NCI-H2196 treated with DMSO at 0.1 percent for 48 hours (cell line): ENCODE data around the gene ATF1.
A peak's percentile ranks its signal among the peaks of the same experiment; 100 is the strongest.
"Not testable (repeated sequence)": the region's sequence is repeated elsewhere in the genome, so short reads cannot be mapped to it uniquely, and the experiment has no call there.

Experiments
- DNase-seq: peaks from one replicate; lab custom pipeline; 2025; ENCODE audit not compliant: unreplicated experiment; lab: John Stamatoyannopoulos, UW

ATF1 gene

DNA sequence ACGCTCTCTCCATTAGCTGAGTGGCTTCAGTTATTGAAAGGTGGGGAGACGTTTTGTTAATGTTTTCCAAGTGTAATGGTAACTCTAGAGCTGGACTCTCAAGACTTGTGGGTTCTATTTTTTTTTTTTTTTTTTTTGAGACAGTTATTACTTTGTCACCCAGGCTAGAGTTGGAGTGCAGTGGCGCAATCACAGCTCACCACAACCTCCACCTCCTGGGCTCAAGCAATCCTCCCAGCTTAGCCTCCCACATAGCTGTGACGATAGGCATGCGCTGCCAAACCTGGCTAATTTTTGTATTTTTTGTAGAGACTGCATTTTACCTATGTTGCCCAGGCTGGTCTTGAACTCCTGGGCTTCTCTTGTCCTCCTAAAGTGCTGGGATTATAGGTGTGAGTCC, 26.2 kb downstream of the ATF1 start:
- no peak for DNase-seq

DNA sequence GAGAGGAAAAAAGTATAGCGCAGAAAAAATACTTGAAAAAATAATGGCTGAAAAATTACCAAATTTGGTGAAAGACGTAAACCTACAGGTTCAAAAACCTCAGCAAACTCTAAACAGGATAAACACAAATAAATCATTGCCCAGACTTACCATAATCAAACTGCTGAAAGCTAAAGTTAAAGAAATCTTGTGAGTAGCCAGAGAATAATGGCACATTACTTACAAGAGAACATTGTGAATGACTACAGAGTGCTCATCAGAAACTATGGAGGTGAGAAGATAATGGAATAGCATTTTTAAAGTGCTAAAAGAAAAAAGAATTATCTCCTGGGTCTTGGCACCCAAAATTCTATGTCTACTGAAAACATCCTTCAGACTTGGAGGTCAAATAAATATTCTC, 36.0 kb downstream of the ATF1 start:
- no peak for DNase-seq

DNA sequence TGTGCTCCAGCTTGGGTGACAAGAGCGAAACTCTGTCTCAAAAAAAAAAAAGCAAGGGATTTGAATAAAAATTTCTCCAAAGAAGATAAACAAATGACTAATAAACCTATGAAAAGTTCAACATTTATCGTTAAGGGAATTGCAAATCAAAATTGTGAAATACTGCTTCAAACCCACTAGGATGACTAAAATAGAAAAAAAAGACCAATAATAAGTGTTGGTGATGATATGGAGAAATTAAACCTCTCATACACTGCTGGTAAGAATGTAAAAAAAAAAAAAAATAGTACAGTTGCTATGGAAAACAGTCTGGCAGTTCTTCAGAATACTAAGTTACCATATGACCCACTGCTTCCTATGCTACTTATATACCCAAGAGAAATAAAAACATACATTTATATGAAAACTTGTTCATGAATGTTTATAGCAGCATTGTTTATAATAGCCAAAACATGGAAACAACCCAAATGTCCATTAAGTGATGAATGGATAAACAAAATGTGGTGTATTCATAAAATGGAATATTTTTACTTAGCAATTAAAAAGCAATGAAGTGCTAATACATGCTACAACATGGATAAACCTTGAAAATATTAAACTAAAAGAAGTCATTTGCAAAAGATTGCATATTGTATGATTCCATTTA, 39.5 kb downstream of the ATF1 start:
- no peak for DNase-seq

DNA sequence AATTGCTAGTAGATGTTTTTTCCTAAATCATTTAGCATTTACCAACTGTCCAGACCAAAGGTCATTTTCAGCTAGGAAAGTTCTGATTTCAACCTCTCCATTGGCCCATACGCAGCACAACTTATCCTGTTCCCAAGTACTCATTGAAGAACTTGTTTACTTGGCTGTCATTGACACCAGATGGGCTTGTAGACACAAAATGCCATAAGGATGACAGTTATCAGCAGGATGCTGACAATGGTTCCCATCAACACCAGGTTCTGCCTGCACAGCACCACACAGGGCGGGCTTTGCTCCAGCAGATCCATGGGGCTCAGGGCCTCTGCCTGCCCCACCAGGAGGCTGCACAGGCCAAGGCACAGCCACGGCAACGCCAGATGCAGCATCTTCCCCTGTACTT, 42.3 kb downstream of the ATF1 start:
- DNase-seq, result no peak

DNA sequence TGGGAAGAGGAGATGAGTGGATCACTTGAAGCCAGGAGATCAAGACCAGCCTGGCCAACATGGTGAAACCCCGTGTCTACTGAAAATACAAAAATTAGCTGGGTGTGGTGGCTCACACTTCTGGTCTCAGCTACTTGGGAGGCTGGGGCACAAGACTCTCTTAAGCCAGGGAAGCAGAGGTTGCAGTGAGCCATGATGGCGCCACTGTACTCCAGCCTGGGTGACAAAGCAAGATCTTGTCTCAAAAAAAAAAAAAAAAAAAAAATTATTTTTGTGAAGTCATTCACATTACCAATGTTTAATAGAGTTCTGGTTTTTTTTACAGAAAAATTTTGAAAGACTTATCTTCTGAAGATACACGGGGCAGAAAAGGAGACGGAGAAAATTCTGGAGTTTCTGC, 45.2 kb downstream of the ATF1 start:
- not testable (repeated sequence) for DNase-seq

DNA sequence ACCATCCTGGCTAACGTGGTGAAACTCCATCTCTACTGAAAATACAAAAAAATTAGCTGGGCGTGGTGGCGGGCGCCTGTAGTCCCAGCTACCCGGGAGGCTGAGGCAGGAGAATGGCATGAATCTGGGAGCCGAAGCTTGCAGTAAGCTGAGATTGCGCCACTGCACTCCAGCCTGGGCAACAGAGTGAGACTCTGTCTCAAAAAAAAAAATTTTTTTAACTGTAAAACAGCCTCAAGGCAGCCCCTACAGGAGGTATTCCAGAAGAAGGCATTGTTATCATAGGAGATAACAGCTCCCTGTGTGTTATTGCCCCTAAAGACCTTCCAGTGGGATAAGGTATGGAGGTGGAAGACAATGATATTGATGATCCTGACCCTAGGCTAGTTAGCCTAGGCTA, 51.0 kb downstream of the ATF1 start:
- not testable (repeated sequence) for DNase-seq

DNA sequence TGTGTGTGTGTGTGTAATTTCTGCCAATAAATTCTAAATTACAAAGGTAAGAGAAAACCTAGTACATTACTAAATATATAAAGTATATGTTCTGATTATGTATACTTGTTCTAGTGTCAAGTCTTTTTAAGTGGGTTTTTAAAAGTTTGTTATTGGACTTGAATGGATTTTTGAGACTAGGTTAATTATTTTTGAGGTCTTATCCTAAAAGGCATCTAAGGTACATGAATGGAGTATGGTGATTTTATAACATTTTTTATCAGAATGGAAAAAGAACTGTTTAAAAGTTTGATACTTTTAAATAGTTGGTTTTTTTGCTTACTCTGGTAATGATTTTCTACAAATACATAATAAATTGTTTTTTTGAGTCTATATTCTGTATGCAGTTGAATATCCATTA, 56.3 kb downstream of the ATF1 start:
- DNase-seq, result no peak

DNA sequence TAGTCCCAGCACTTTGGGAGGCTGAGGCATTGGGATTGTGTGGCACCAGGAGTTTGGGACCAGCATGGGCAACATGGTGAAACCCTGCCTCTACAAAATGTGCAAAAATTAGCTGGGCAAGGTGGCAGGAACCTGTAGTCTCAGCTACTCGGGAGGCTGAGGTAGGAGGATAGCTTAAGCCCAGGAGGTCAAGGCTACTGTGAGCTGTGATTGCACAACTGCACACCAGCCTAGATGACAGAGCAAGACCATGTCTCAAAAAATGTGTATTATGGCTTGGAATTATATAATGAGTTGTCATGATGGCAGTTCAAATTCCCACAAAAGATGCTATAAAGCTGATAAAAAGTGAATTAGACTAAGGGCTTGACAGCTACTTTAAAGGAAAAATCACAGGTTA, 58.2 kb downstream of the ATF1 start:
- no peak for DNase-seq

DNA sequence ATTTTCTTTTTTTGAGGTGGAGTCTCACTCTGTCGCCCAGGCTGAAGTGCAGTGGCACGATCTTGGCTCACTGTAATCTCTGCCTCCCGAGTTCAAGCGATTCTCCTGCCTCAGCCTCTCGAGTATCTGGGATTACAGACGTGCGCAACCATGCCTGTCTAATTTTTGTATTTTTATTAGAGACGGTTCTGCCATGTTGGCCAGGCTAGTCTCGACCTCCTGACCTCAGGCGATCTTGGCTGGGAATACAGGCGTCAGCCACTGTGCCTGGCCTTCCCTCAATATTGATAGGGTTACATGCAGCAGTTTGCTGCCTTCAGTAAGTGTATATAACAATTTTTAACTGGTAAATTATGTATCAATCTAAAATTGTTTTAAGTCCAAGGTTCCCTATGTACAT, 59.8 kb downstream of the ATF1 start:
- not testable (repeated sequence) for DNase-seq

DNA sequence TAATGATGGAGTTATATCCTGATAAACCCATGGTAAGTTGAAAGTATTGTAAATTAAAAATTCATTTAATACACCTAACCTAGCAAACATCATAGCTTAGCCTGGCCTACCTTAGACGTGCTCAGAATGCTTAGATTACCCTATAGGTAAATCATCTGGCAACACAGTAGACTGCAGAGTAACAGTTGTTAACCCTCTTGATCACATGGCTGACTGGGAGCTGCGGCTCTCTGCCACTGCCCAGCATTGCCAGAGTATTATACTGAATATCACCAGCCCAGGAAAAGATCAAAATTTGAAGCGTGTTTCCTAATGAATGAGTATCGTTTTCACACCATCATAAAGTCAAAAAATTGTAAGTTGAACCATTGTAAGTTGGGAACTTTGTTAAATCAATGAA, 61.0 kb downstream of the ATF1 start:
- DNase-seq, result no peak

DNA sequence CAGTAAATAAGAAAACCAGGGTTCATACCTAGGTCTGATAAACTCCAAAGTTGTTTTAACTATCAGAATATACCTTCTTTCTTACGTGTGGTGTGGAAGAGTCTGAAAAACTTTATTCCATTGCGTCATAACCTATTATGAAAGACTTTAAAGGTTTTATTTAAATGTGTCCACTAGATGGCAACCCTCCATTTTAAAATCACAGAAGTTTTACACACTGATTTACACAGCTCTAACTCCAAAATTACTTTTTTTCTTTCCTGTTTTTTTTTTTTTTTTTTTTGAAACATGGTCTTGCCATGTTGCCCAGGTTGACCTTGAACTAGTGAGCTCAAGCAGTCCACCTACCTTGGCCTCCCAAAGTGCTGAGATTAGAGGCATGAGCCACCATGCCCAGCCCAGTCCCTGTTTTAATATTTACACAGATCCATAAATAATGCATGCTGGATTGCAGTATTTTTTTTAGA, 61.5 kb downstream of the ATF1 start:
- DNase-seq, result peak; percentile 26

DNA sequence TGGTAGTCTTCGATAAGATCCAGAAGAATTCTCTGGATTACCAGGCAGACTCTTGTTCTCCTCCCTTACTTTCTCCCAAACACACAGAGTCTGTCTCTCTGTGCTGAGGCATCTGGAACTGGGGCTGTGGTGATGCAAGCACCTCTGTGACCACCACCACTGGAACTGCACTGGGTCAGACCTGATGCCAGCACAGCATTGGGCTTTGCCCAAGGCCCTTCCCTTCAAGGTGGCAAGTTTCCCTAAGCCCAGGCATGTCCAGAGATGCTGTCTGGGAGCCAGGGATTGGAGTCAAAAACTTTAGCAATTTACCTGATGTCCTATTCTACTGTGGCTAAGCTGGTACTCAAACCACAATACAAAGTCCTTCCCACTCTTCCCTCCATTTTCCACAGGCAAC, 64.2 kb downstream of the ATF1 start:
- no peak for DNase-seq

DNA sequence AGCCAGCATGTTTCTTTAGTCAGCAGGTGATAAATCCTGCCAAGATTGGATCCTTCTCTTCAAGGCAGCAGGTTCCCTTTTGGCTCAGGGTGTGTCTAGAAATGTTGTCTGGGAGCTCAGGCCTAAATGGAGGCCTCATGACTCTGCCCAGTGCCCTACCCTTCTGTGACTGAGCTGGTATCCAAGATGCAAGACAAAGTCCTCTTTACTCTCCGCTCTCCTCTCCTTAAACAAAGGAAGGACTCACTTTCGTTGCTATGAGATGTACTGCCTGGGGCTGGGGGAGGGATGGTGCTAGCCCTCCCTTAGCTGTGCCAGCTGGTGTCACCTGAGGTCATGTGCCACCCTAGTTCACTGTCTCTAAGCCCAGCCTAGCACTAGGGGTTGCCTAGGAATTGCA, 65.0 kb downstream of the ATF1 start:
- DNase-seq, result no peak

DNA sequence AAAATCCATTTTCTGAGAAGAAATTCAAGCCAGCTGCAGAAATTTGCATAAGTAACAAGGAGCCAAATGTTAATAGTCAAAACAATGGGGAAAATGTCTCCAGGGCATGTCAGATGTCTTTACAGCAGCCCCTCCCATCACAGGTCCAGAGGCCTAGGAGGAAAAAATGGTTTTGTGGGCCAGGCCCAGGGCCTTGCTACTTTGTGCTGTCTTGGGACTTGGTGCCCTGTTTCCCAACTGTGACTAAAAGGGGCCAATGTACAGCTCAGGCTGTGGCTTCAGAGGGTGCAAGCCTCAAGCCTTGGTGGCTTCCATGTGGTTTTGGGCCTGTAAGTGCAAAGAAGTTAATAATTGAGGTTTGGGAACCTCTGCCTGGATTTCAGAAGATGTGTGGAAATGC, 69.9 kb downstream of the ATF1 start:
- DNase-seq, result not testable (repeated sequence)

DNA sequence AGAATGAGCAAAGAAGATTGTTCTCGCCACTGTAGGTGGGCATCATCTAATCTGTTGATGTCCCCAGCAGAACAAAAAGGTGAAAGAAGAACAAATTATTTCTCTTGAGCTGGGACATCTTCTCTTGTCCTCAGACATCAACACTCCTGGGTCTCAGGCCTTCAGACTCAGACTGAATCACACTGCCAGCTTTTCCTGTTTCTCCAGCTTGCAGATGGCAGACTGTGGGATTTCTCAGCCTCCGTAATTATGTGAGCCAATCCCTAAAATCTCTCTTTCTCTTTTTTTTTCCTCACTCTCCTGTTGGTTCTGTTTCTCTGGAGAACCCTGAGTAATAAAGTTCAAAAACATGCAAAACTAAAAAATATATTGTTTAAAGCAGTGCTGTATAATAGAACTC, 75.1 kb downstream of the ATF1 start:
- DNase-seq, result no peak

DNA sequence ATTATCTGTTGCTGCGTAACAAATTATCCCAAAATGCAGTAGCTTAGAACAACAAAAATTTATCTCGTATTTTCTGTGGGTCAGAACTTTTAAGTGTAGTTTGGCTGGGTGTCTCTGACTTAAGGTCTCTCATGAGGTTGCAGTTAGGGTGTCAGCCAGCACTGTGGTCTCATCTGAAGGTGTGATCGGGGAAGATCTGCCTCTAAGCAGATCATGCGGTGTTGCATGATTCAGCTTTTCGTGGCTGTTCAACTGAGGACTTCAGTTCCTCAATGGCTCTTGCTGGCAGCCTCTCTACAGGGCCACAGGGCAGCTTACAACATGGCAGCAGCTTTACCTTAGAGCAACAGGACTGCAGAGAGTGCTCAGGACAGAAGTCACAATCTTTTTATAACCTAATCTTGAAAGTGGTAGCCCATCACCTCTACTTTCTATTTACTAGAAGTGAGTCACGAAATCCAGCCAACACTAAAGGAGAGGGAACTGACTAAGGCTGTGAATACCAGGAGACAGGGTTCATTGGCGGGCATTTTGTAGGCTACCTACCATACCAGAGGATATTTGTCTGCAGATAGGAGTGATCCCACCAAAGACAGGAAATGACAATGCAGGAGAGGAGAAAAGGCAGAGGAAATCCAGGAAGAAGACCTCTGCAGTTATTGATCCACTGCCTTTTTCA, 77.0 kb downstream of the ATF1 start:
- DNase-seq, result no peak

DNA sequence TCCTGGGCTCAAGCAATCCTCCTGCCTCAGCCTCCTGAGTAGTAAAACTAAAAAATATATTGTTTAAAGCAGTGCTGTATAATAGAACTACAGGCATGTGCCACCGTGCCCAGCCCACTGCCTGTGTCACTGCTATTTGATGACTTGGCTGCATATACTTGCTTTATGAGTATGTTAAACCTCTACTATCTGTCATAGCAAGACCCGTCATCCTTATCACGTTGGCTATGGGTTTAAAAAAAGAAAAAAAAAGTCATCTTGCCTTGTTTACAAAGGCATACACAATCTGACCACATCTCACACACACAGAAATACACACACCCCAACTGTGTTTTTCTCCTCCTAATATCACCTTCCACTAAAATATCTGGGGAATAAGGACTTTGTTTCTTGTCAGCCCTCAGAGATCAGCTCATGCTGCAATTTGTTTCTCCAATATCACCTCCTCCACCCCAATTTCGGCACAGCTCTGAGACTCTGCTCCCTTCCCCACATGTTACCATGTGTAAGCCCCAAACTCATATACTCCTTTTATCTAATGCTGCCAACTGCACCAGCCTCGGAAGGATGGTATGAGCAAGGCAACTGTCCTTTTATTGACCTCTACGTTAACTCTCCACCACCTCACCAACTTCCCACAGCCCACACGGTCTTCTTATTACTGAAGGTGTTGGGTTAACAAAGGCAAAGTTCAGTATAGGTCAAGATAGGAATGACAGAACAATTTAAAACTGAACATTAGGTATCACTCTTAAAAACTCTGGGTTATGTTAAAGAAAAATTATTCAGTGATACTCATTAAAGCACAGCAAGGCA, 78.0 kb downstream of the ATF1 start:
- DNase-seq, result no peak

DNA sequence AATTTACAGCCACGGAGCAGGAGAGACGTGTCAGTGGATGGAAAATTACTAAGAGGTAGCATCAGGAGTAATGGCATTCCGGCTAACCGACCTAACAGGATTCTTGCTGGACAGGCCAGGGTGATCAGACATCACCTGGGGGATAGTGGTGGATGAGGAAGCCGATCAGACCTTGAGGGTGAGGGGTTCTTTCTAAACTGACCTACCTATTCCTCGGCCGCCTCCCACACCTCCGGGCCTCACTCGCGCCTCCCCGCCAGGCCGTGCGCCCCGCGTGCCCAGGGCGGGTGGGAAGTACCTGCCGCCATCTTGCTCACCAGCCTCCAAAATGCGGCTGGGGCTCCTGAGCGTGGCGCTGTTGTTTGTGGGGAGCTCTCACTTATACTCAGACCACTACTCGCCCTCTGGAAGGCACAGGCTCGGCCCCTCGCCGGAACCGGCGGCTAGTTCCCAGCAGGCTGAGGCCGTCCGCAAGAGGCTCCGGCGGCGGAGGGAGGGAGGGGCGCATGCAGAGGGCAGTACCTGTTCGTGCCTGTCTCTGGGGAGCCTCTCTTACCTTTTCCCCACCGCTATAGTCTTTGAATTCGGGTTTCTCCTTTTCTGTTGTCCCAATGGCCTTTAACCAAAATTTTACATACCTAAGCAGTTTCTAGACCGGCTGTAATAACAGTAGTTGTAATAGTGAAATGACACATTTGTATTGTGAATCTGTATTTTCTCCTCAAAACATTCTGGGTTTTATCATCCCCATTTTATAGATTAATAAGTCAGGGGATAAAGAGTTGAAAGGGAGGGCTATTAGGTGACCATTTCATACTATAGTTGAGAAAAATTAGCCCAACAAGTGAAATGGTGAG, 79.0 kb downstream of the ATF1 start, which contains the start of gene TMPRSS12:
TMPRSS12 (plus strand) TSS at position 290 of the 857 bp plus-strand sequence; CDS start at position 329, 39 bp downstream.
- DNase-seq, result no peak

DNA sequence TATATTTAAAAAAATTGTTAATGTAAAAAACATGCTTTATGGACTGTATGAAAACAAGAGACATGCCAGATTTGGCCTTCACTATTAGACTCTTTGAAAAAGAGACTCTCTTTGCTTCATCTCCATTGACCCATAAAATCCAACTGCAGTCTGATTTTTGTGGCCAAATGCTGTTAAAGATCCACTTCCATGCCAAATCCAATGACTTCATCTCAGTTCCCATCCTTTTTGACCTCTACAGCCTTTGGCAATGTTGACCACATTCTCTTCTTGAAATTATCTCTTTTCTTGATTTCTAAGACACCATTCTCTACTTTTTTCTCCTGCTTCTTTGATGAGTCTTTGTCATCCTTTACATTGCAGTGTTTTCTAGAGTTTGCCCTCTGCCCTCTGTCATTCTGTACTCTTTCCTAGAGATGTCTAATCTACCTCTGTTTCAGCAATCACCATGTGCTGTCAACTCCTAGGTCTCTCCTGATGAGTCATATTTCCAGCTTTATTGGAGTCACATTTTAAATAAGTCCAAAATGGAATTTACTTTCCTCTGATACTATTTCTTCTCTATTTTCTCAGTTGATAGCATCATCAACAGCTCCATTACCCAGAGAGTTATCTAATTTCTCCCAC, 81.2 kb downstream of the ATF1 start:
- DNase-seq, result no peak

DNA sequence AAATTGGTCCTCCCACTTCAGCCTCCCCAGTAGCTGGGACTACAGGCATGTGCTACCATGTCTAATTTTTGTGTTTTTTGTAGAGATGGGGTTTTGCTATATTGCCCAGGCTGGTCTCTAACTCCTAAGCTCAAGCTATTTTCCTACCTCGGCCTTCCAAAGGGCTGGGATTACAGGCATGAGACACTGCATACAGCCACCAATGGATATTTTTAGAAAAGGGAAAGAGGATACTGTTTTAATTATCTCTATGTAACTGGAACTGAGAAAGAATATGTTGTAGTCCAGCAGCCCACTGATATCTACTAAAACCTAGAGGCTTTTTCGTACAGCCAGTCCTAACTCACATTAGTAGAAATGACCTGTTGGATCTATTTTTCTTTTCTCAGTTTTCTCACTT, 85.1 kb downstream of the ATF1 start:
- no peak for DNase-seq

DNA sequence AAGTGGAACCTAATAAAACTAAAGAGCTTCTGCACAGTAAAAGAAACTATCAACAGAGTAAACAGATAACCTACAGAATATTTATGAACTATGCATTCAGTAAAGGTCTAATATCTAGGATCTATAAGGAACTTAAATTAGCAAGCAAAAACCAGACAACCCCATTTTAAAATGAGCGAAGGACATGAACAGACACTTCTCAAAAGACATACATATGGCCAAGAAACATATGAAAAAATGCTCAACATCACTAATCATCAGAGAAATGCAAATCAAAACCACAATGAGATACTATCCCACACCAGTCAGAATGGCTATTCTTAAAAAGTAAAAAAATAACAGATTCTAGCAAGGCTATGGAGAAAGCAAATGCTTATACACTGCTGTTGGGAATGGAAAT, 91.3 kb downstream of the ATF1 start:
- DNase-seq, result not testable (repeated sequence)
